Loucy (cell line): ENCODE data around the gene ZNF142.

Source experiments
- CTCF ChIP-seq: fragments of 200-600 bp; sonication (generic); conservative IDR thresholded peaks from 2 replicates; pipeline ENCODE4 v1.5.1; 2014; ENCODE audit warnings: mild to moderate bottlenecking, antibody characterized with exemption, low read length
- EZH2phosphoT487 ChIP-seq: fragments of 200-600 bp; IDR thresholded peaks from 2 replicates; pipeline ENCODE4 v1.6.1; 2018; ENCODE audit warnings: antibody characterized with exemption, mild to moderate bottlenecking, moderate library complexity, borderline replicate concordance

DNA sequence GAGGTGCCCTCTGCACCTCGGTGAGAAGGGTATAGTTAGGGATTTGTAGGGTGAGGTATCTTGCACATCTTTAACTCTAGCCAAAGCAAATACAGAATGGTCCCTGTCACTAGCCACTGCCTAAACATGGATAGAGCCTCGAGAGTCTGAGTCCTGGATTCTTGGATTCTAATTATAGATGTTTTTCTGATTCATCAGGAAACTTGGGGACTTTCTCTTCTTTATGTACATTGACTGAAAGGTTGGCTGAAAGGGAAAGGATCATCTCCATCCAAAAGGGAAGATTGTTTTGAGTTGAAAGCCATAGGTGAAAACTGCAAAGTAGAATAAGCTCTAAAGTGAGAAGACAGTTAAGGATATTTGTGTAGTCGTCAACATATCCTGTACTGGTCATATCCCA is 20.6 kb upstream of the ZNF142 start:
- no peak for TF ChIP-seq CTCF
- no peak for TF ChIP-seq EZH2phosphoT487
